K562 (cell line): ENCODE measurements around the gene SPAG7. TPM values are rescaled to one million over a fixed set of nuclear protein-coding genes. Genes with fewer than 3 reads are reported as not detected.

Source experiments
- ATAC-seq: fragments of 200-7000 bp; cut with Tn5 transposase; 3 replicates; pipeline ENCODE4 v1.9.1; 2020; ENCODE audit warnings: moderate library complexity
- BruUV-seq: library from RNA; stranded (reverse); fragments of 400-500 nt; replicated peaks from 2 replicates; lab custom pipeline; 2021; lab: Mats Ljungman, UMichigan
- CTCF ChIA-PET: fragments of 300-600 bp; formaldehyde crosslinking; extraction: SDS; loops from one replicate; lab custom pipeline; 2021; ENCODE audit warnings: low intra/inter-chr PET ratio; lab: Yijun Ruan, JAX
- POLR2A ChIA-PET: fragments of 300-600, 350-650 bp; sonication (Branson Sonifier 250); formaldehyde crosslinking; extraction: SDS; loops from one replicate; lab custom pipeline; 2021; ENCODE audit warnings: antibody characterized with exemption, inconsistent platforms; lab: Yijun Ruan, JAX
- DNase-seq, 4 experiments: peaks; one replicate each; pipeline versions ENCODE4 v3.0.0 to v3.0.0-alpha.2; 2011 to 2018; ENCODE audit warnings: low spot score in 3 of 4, mixed read lengths in 3 of 4; ENCODE audit errors: extremely low read depth in 1 of 4
- FAIRE-seq: peaks from 2 replicates; lab custom pipeline; 2011; peaks lifted over from hg19 to GRCh38; lab: Jason Lieb, UNC
- H2AFZ ChIP-seq: 2 replicates; pipeline ENCODE4 v1.6.0; 2011; ENCODE audit warnings: low read depth, low read length, control low read depth, inconsistent platforms
- H3K27ac ChIP-seq: fragments of 200-600 bp; 3 replicates; pipeline ENCODE4 v1.8.0; 2011; ENCODE audit warnings: low read depth, mild to moderate bottlenecking, control low read depth, inconsistent platforms, low read length, moderate library complexity, mixed read lengths; ENCODE audit errors: extremely low read depth
- H3K27me3 ChIP-seq, 2 experiments: fragments of 300-600 bp in 1 of 2; 2 replicates in 1 of 2; 3 replicates in 1 of 2; pipeline versions ENCODE4 v1.6.0 to v1.8.0; 2011; ENCODE audit warnings: inconsistent platforms in 2 of 2, low read length in 2 of 2, mild to moderate bottlenecking in 1 of 2, mixed read lengths in 1 of 2, moderate library complexity in 1 of 2; ENCODE audit not compliant: control insufficient read depth in 2 of 2, insufficient read depth in 2 of 2
- H3K36me3 ChIP-seq: fragments of 300-600 bp; 3 replicates; pipeline ENCODE4 v1.8.0; 2011; ENCODE audit warnings: mild to moderate bottlenecking, low read length, inconsistent platforms; ENCODE audit not compliant: control insufficient read depth, insufficient read depth
- H3K4me1 ChIP-seq, 2 experiments: fragments of 200-600 bp in 1 of 2; replicated peaks in 1 of 2; 2 replicates in 1 of 2; 3 replicates in 1 of 2; pipeline versions ENCODE4 v1.5.1 to v1.8.0; 2011; ENCODE audit warnings: inconsistent platforms in 2 of 2, low read length in 2 of 2, mild to moderate bottlenecking in 1 of 2, mixed read lengths in 1 of 2, moderate library complexity in 1 of 2; ENCODE audit not compliant: control insufficient read depth in 2 of 2, insufficient read depth in 2 of 2
- H3K4me2 ChIP-seq: 2 replicates; pipeline ENCODE4 v1.6.1; 2011; ENCODE audit warnings: low read length, control low read depth, inconsistent platforms, mixed read lengths; ENCODE audit not compliant: insufficient read depth
- H3K4me3 ChIP-seq: fragments of 200-600 bp; sonication (generic), shearing (Covaris generic); 2 replicates; pipeline ENCODE4 v1.5.1; 2016; ENCODE audit warnings: control low read depth, inconsistent platforms
- H3K79me2 ChIP-seq: fragments of 200-600 bp; 3 replicates; pipeline ENCODE4 v1.8.0; 2011; ENCODE audit warnings: low read length, inconsistent platforms; ENCODE audit not compliant: control insufficient read depth, insufficient read depth
- H3K9ac ChIP-seq, 2 experiments: 2 replicates each; pipeline versions ENCODE4 v1.6.0 to v1.6.1; 2011; ENCODE audit warnings: low read depth in 2 of 2, low read length in 2 of 2, control low read depth in 1 of 2, inconsistent platforms in 1 of 2, mild to moderate bottlenecking in 1 of 2, mixed read lengths in 1 of 2; ENCODE audit not compliant: insufficient read depth in 1 of 2
- H3K9me1 ChIP-seq: one replicate; pipeline ENCODE4 v1.6.0; 2011; ENCODE audit warnings: inconsistent platforms, mild to moderate bottlenecking, low read length, moderate library complexity; ENCODE audit not compliant: control insufficient read depth, insufficient read depth
- H3K9me3 ChIP-seq: replicated peaks from 2 replicates; pipeline ENCODE4 v1.5.1; 2011; ENCODE audit warnings: low read depth, low read length, inconsistent platforms; ENCODE audit not compliant: control insufficient read depth, insufficient read depth
- H4K20me1 ChIP-seq: replicated peaks from 2 replicates; pipeline ENCODE4 v1.6.1; 2011; ENCODE audit warnings: low read length, inconsistent platforms, mixed read lengths; ENCODE audit not compliant: control insufficient read depth, insufficient read depth
- AFF4 ChIP-seq: sonication (generic); formaldehyde crosslinking; IDR thresholded peaks from 2 replicates; pipeline ENCODE4 v1.8.0; 2023; ENCODE audit warnings: mild to moderate bottlenecking, missing genetic modification reagents
- BCL6 ChIP-seq: fragments of 250-450 bp; sonication (Bioruptor Pico); IDR thresholded peaks from 2 replicates; pipeline ENCODE4 v1.4.0; 2020
- CHD1 ChIP-seq: fragments of 200-600 bp; sonication (generic); IDR thresholded peaks from one replicate; pipeline ENCODE4 v1.6.1; 2012; ENCODE audit warnings: mild to moderate bottlenecking, moderate library complexity, low read length, inconsistent platforms
- E2F4 ChIP-seq: sonication (generic); formaldehyde crosslinking; IDR thresholded peaks from 2 replicates; pipeline ENCODE4 v1.8.0; 2022; ENCODE audit warnings: mild to moderate bottlenecking, low read depth, missing genetic modification reagents
- EP400 ChIP-seq: fragments of 450-650 bp; IDR thresholded peaks from 2 replicates; pipeline ENCODE4 v1.6.1; 2017; ENCODE audit warnings: antibody characterized with exemption, mild to moderate bottlenecking, moderate library complexity
- FOXA1 ChIP-seq: fragments of 450-650 bp; IDR thresholded peaks from 2 replicates; pipeline ENCODE4 v1.6.1; 2016; ENCODE audit warnings: mild to moderate bottlenecking, borderline replicate concordance
- LARP7 ChIP-seq: fragments of 450-650 bp; IDR thresholded peaks from 2 replicates; pipeline ENCODE4 v1.6.1; 2016
- PHF8 ChIP-seq: fragments of 200-600 bp; sonication (generic); IDR thresholded peaks from 2 replicates; pipeline ENCODE4 v1.6.1; 2012; ENCODE audit warnings: mixed run types, mild to moderate bottlenecking, inconsistent platforms, low read length, moderate library complexity, borderline replicate concordance
- SMAD4 ChIP-seq: fragments of 250-450 bp; sonication (Bioruptor Pico); conservative IDR thresholded peaks from 2 replicates; pipeline ENCODE4 v1.8.0; 2021; ENCODE audit warnings: inconsistent platforms, mild to moderate bottlenecking, moderate library complexity
- U2AF1 ChIP-seq: fragments of 200-400 bp; formaldehyde crosslinking; optimal IDR thresholded peaks from 2 replicates; pipeline ENCODE3; 2017; ENCODE audit warnings: mild to moderate bottlenecking, low read depth, low read length, moderate library complexity
- YY1 ChIP-seq, 3 experiments: IDR thresholded peaks; 2 replicates each; pipeline ENCODE4 v1.6.1; 2011; ENCODE audit warnings: low read length in 2 of 3, mild to moderate bottlenecking in 2 of 3, moderate library complexity in 2 of 3, borderline replicate concordance in 1 of 3, control low read depth in 1 of 3, low read depth in 1 of 3; ENCODE audit not compliant: insufficient read depth in 3 of 3, insufficient replicate concordance in 2 of 3, control insufficient read depth in 1 of 3, insufficient read length in 1 of 3; ENCODE audit errors: extremely low read depth in 1 of 3
- ZBTB7A ChIP-seq: IDR thresholded peaks from 2 replicates; pipeline ENCODE4 v1.6.1; 2011; ENCODE audit warnings: low read depth, mild to moderate bottlenecking, low read length, moderate library complexity, borderline replicate concordance; ENCODE audit not compliant: control insufficient read depth
- ZFPM2 ChIP-seq: fragments of 250-450 bp; sonication (Bioruptor Pico); IDR thresholded peaks from 2 replicates; pipeline ENCODE4 v1.5.1; 2022; ENCODE audit warnings: mild to moderate bottlenecking
- ZNF766 ChIP-seq: fragments of 200-800 bp; sonication (Bioruptor generic); conservative IDR thresholded peaks from 2 replicates; pipeline ENCODE4 v1.6.1; 2016; ENCODE audit warnings: missing genetic modification characterization, missing compliant biosample characterization
- WGBS: fragments of 100-300 bp; shearing (Covaris generic); methylation state at CpG from one replicate; pipeline ENCODE4 v1.1.6; 2016; ENCODE audit warnings: low coverage, mixed read lengths; ENCODE audit not compliant: insufficient coverage; ENCODE audit errors: missing lambda C conversion rate; 5-methylcytosine and 5-hydroxymethylcytosine counted together
- in situ Hi-C: fragments of 300-500 bp; cut with MboI; formaldehyde crosslinking; loops from 4 replicates; pipeline ENCODE4 v1.15.0; 2018; ENCODE audit warnings: inconsistent platforms, mixed read lengths
- intact Hi-C: fragments of 100-400 bp; cut with micrococcal nuclease; formaldehyde crosslinking; loops from 2 replicates; pipeline ENCODE4 v1.14.2; 2022
- polyA plus RNA-seq, 8 experiments: library from polyadenylated mRNA; depleted of rRNA in 4 of 8; stranded (reverse) in 5 of 8; unstranded in 3 of 8; fragments of >200 nt; fragmentation: Nextera tagmentation in 2 of 8; fragmentation: Illumina TruSeq in 1 of 8; extraction: Ambion mirVana in 2 of 8; extraction: Trizol in 1 of 8; gene quantifications; 2 replicates each; pipeline versions ENCODE4 v1.2.1 to v1.2.3, GENCODE V29; 2011 to 2014; ENCODE audit warnings: inconsistent platforms in 1 of 8, missing spikeins in 1 of 8
- total RNA-seq, 7 experiments: library from RNA; depleted of rRNA in 6 of 7; stranded (reverse); fragments of >200 nt in 6 of 7; fragmentation: Illumina TruSeq in 2 of 7; extraction: Trizol in 2 of 7; gene quantifications; 2 replicates each; pipeline versions ENCODE4 v1.2.1 to v1.2.3, GENCODE V29; 2011 to 2021; ENCODE audit warnings: low replicate concordance in 1 of 7

SPAG7 gene
- total and polyA plus RNA-seq, 9 of the 15 experiments (the other 6 are each of a cell fraction or from before 2014, with no cell fraction given), result 5.6 to 53.5 (median 36.3) TPM

- peak; percentile 43; the same call in 1 of the 2 replicates for TF ChIP-seq ZNF766 (CRISPR knock-in tag)
- peak; percentile 22 for TF ChIP-seq U2AF1
- TF ChIP-seq LARP7, result no peak
- TF ChIP-seq BCL6 (CRISPR knock-in tag), result 0 out of 2 replicates have a peak, but pooled peaks have one; percentile 50
- TF ChIP-seq FOXA1, result no peak
Measured at GRCh38 chr17:4949321-4950074, 18.1 kb downstream of the SPAG7 start (continued).

- no TSS peak for BruUV-seq
- in situ Hi-C loops, result no loop called here
- H3K4me1 ChIP-seq, result peaks cover 32 to 57% of the 10 kb centered on the region in 2 experiments
- peak overlapping the region; percentile 98 for H3K27ac ChIP-seq
- H4K20me1 ChIP-seq, result peaks cover 22% of the 10 kb centered on the region
- POLR2A ChIA-PET, result interaction anchor here (0.6 to 4.7 kb wide), 5 partner anchors 9 to 704 kb away, joined by 3 to 21 read pairs (median 3); partner anchors contain the start of genes RNF167, SLC25A11 and SPAG7
- FAIRE-seq, result no peak
- CTCF ChIA-PET, result no interaction called here
- H3K79me2 ChIP-seq, result peaks cover 63% of the 10 kb centered on the region
- peak overlapping the region; percentile 97 for H3K4me3 ChIP-seq
- H3K9me1 ChIP-seq, result no peaks in the 10 kb centered on the region
- peak; percentile 66 for ATAC-seq
- DNase-seq, result peak; percentile 59 to 84 (median 74)
- WGBS, result 0% methylated on average over 13 of the region's 40 CpGs
- intact Hi-C loops, result no loop called here
- peak overlapping the region; percentile 89 to 90 for H3K9ac ChIP-seq
- H2AFZ ChIP-seq, result peak overlapping the region; percentile 52
- peak overlapping the region; percentile 93 for H3K4me2 ChIP-seq
- H3K9me3 ChIP-seq, result no peaks in the 10 kb centered on the region
- peaks cover 39% of the 10 kb centered on the region for H3K36me3 ChIP-seq
- no peaks in the 10 kb centered on the region for H3K27me3 ChIP-seq
- 0 out of 2 replicates have a peak, but pooled peaks have one; percentile 2 for TF ChIP-seq EP400
- TF ChIP-seq ZBTB7A, result peak; percentile 67; the same call in 1 of the 2 replicates
- TF ChIP-seq E2F4 (CRISPR knock-in tag), result no peak
- TF ChIP-seq PHF8, result peak; percentile 36; the same call in 1 of the 2 replicates
- TF ChIP-seq CHD1, result peak; percentile 43
- 0 out of 2 replicates have a peak, but pooled peaks have one; percentile 1 for TF ChIP-seq AFF4 (CRISPR knock-in tag)
- peak in 1 of 3 experiments; percentile 2 for TF ChIP-seq YY1 (IDR thresholded peaks at IDR 0.05; ENCODE audit: borderline replicate concordance in 1 of 3, control insufficient read depth in 1 of 3, extremely low read depth in 1 of 3, insufficient read depth in 3 of 3, insufficient read length in 1 of 3, insufficient replicate concordance in 2 of 3, low read depth in 1 of 3, low read length in 2 of 3)
- no peak for TF ChIP-seq ZFPM2 (CRISPR knock-in tag)
- TF ChIP-seq SMAD4 (CRISPR knock-in tag), result peak; percentile 18
Measured at GRCh38 chr17:4948931-4949320, 18.7 kb downstream of the SPAG7 start.
